K562 (cell line): ENCODE data around the gene UNKL. TPM values are rescaled to one million over a fixed set of nuclear protein-coding genes. Genes with fewer than 3 reads are reported as not detected.

Experiments used
- BHLHE40 ChIP-seq: IDR thresholded peaks from 2 replicates; pipeline ENCODE4 v1.6.1; 2011; ENCODE audit warnings: low read length, improper control_type of control experiment
- CAMTA2 ChIP-seq: fragments of 250-450 bp; sonication (Bioruptor Pico); conservative IDR thresholded peaks from 2 replicates; pipeline ENCODE4 v1.5.1; 2022
- MBD2 ChIP-seq: sonication (generic); IDR thresholded peaks from 2 replicates; pipeline ENCODE4 v1.6.1; 2016; ENCODE audit warnings: low read depth, borderline replicate concordance
- MXD1 ChIP-seq: fragments of 250-450 bp; sonication (Bioruptor Pico); IDR thresholded peaks from 2 replicates; pipeline ENCODE4 v1.8.0; 2021; ENCODE audit warnings: borderline replicate concordance, mild to moderate bottlenecking, moderate library complexity; ENCODE audit not compliant: poor library complexity, severe bottlenecking
- NR1H2 ChIP-seq: sonication (generic); formaldehyde crosslinking; IDR thresholded peaks from 2 replicates; pipeline ENCODE4 v1.4.0; 2020; ENCODE audit warnings: mild to moderate bottlenecking, missing genetic modification reagents
- PML ChIP-seq: IDR thresholded peaks from 2 replicates; pipeline ENCODE4 v1.6.1; 2012; ENCODE audit warnings: low read length, inconsistent platforms
- RBM15 ChIP-seq: fragments of 200-400 bp; formaldehyde crosslinking; IDR thresholded peaks from 2 replicates; pipeline ENCODE4 v1.6.1; 2018; ENCODE audit warnings: mild to moderate bottlenecking, low read length, moderate library complexity; ENCODE audit not compliant: insufficient read depth
- RHOXF2B ChIP-seq: fragments of 250-450 bp; sonication (Bioruptor Pico); conservative IDR thresholded peaks from 2 replicates; pipeline ENCODE4 v1.5.1; 2021
- SAFB ChIP-seq: fragments of 200-400 bp; formaldehyde crosslinking; IDR thresholded peaks from 2 replicates; pipeline ENCODE4 v1.6.1; 2017; ENCODE audit warnings: low read depth, low read length, borderline replicate concordance
- SETDB1 ChIP-seq: IDR thresholded peaks from one replicate; pipeline ENCODE4 v1.6.1; 2012; ENCODE audit warnings: low read length, control low read depth, inconsistent platforms
- SIN3B ChIP-seq: fragments of 450-650 bp; IDR thresholded peaks from 2 replicates; pipeline ENCODE4 v1.6.1; 2017; ENCODE audit warnings: low read depth, mild to moderate bottlenecking, moderate library complexity
- TCF7 ChIP-seq: sonication (generic); IDR thresholded peaks from 2 replicates; pipeline ENCODE4 v1.6.1; 2016; ENCODE audit warnings: antibody characterized with exemption, borderline replicate concordance
- TEAD4 ChIP-seq, 2 experiments: sonication (generic) in 1 of 2; formaldehyde crosslinking in 1 of 2; IDR thresholded peaks; 2 replicates each; pipeline versions ENCODE4 v1.6.1 to v1.8.0; 2012 to 2022; ENCODE audit warnings: borderline replicate concordance in 1 of 2, inconsistent platforms in 1 of 2, low read length in 1 of 2, mild to moderate bottlenecking in 1 of 2, missing genetic modification reagents in 1 of 2
- ZMIZ1 ChIP-seq, 2 experiments: fragments of 150-350 bp in 1 of 2; IDR thresholded peaks; 2 replicates each; pipeline ENCODE4 v1.6.1; 2012 to 2016; ENCODE audit warnings: low read depth in 2 of 2, low read length in 2 of 2, mild to moderate bottlenecking in 1 of 2, moderate library complexity in 1 of 2
- ZNF133 ChIP-seq: fragments of 250-450 bp; sonication (Bioruptor Pico); IDR thresholded peaks from 2 replicates; pipeline ENCODE4 v1.4.0; 2020; ENCODE audit warnings: mild to moderate bottlenecking
- ZNF184 ChIP-seq: sonication (generic); formaldehyde crosslinking; IDR thresholded peaks from 2 replicates; pipeline ENCODE4 v1.5.0; 2020; ENCODE audit warnings: missing genetic modification reagents
- ZNF324 ChIP-seq: fragments of 250-450 bp; sonication (Bioruptor Pico); IDR thresholded peaks from 2 replicates; pipeline ENCODE4 v1.4.0; 2020; ENCODE audit warnings: mild to moderate bottlenecking
- ZNF436 ChIP-seq: fragments of 250-450, 450-650 bp; sonication (Bioruptor Pico); formaldehyde crosslinking; IDR thresholded peaks from 2 replicates; pipeline ENCODE4 v1.7.0; 2020; ENCODE audit warnings: mild to moderate bottlenecking
- polyA plus RNA-seq, 8 experiments: library from polyadenylated mRNA; depleted of rRNA in 4 of 8; stranded (reverse) in 5 of 8; unstranded in 3 of 8; fragments of >200 nt; fragmentation: Nextera tagmentation in 2 of 8; fragmentation: Illumina TruSeq in 1 of 8; extraction: Ambion mirVana in 2 of 8; extraction: Trizol in 1 of 8; gene quantifications; 2 replicates each; pipeline versions ENCODE4 v1.2.1 to v1.2.3, GENCODE V29; 2011 to 2014; ENCODE audit warnings: inconsistent platforms in 1 of 8, missing spikeins in 1 of 8
- total RNA-seq, 7 experiments: library from RNA; depleted of rRNA in 6 of 7; stranded (reverse); fragments of >200 nt in 6 of 7; fragmentation: Illumina TruSeq in 2 of 7; extraction: Trizol in 2 of 7; gene quantifications; 2 replicates each; pipeline versions ENCODE4 v1.2.1 to v1.2.3, GENCODE V29; 2011 to 2021; ENCODE audit warnings: low replicate concordance in 1 of 7
- TF ChIP-seq, protein P1 (sequence below), 2 experiments: IDR thresholded peaks in 1 of 2; conservative IDR thresholded peaks in 1 of 2; 2 replicates each; pipeline ENCODE4 v1.6.1; 2016; ENCODE audit warnings: low read depth in 2 of 2, mild to moderate bottlenecking in 1 of 2, missing compliant biosample characterization in 1 of 2, missing genetic modification characterization in 1 of 2, moderate library complexity in 1 of 2
- TF ChIP-seq, protein P2 (sequence below): fragments of 450-650 bp; formaldehyde crosslinking; IDR thresholded peaks from 2 replicates; pipeline ENCODE4 v1.4.0; 2022; ENCODE audit warnings: missing genetic modification characterization

Gene UNKL
- total and polyA plus RNA-seq, 9 of the 15 experiments (the other 6 are each of a cell fraction or from before 2014, with no cell fraction given), result 0.37 to 30.2 (median 5.1) TPM

- TF ChIP-seq ZMIZ1 (IDR thresholded peaks at IDR 0.05; ENCODE audit: low read depth in 2 of 2, low read length in 2 of 2), result no peak
- no peak for TF ChIP-seq SIN3B
- no peak for TF ChIP-seq PML
- TF ChIP-seq MBD2, result no peak
- TF ChIP-seq BHLHE40, result no peak
- no peak for TF ChIP-seq ZNF184 (CRISPR knock-in tag)
- TF ChIP-seq, protein P1, sequence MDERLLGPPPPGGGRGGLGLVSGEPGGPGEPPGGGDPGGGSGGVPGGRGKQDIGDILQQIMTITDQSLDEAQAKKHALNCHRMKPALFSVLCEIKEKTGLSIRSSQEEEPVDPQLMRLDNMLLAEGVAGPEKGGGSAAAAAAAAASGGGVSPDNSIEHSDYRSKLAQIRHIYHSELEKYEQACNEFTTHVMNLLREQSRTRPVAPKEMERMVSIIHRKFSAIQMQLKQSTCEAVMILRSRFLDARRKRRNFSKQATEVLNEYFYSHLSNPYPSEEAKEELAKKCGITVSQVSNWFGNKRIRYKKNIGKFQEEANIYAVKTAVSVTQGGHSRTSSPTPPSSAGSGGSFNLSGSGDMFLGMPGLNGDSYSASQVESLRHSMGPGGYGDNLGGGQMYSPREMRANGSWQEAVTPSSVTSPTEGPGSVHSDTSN (CRISPR knock-in tag; IDR thresholded peaks at IDR 0.05; ENCODE audit: low read depth), result no peak
- TF ChIP-seq, protein P1 (tag; conservative IDR thresholded peaks at IDR 0.05; ENCODE audit: low read depth), result no peak
- TF ChIP-seq, protein P2, sequence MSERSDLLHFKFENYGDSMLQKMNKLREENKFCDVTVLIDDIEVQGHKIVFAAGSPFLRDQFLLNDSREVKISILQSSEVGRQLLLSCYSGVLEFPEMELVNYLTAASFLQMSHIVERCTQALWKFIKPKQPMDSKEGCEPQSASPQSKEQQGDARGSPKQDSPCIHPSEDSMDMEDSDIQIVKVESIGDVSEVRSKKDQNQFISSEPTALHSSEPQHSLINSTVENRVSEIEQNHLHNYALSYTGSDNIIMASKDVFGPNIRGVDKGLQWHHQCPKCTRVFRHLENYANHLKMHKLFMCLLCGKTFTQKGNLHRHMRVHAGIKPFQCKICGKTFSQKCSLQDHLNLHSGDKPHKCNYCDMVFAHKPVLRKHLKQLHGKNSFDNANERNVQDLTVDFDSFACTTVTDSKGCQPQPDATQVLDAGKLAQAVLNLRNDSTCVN (CRISPR knock-in tag), result no peak
- no peak for TF ChIP-seq SETDB1
- TF ChIP-seq NR1H2, result no peak
- TF ChIP-seq TEAD4 (IDR thresholded peaks at IDR 0.05; ENCODE audit: low read length), result no peak
- no peak for TF ChIP-seq TEAD4 (CRISPR knock-in tag; IDR thresholded peaks at IDR 0.05; ENCODE audit: borderline replicate concordance)
- no peak for TF ChIP-seq ZNF133
- TF ChIP-seq TCF7, result no peak
- no peak for TF ChIP-seq RBM15
- TF ChIP-seq MXD1, result no peak
- TF ChIP-seq CAMTA2 (CRISPR knock-in tag), result no peak
- no peak for TF ChIP-seq ZNF324 (CRISPR knock-in tag)
- no peak for TF ChIP-seq ZNF436
- TF ChIP-seq RHOXF2B, result no peak
- TF ChIP-seq SAFB, result no peak
These were observed 82.5 kb downstream of the UNKL start (continued) for GRCh38 chr16:1331712-1332617.
